ENCODE measurements around the gene GABRP.
"Not testable (repeated sequence)": the region's sequence is repeated elsewhere in the genome, so short reads cannot be mapped to it uniquely, and the experiment has no call there.

GABRP gene

GRCh38 chr5:170756691-170757090 lies 26.8 kb upstream of the GABRP start:
- peak; percentile 40 for DNase-seq

DNA sequence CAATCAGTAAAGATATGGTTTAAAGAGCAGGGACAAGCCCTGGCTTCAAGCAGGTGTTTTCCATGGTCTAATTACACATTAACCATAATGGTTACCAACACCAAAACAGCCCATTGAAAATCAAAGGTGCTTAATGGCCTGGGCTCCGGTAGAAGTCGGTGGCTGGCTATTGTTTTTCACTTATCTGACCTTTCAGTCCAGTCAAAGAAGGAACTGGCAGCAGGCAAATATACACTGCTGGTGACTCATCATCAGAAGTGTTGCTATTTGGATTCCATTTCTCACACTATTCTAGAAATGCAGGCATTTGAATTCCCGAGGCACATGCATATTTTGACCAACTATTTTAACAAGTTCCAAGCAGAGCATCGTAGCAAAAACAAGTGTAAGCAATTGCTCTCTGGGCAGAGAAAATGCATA lies 26.3 kb upstream of the GABRP start:
- peak; percentile 89 for DNase-seq

DNA sequence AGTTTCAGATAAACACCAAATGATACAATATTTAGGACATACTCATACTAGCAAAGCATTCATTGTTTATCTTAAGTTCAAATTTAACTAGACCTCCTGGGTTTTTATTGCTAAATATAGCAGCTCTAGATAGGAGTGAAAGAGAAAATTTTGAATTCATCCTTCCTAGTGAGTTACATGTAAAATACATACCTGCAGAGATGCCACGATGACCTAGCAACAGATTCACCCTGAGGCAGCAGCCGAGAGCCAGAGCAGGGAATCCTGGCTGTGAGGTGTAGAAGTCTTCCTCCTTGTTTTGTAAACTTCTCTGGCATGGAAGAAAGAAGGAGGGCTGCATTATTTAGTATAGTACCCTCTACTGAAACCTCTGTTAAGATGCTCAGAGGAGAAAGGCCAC lies 25.9 kb upstream of the GABRP start:
- peak; percentile 35 for DNase-seq

- DNase-seq, result no peak
Measured at GRCh38 chr5:170758481-170758880, 25.0 kb upstream of the GABRP start.

DNA sequence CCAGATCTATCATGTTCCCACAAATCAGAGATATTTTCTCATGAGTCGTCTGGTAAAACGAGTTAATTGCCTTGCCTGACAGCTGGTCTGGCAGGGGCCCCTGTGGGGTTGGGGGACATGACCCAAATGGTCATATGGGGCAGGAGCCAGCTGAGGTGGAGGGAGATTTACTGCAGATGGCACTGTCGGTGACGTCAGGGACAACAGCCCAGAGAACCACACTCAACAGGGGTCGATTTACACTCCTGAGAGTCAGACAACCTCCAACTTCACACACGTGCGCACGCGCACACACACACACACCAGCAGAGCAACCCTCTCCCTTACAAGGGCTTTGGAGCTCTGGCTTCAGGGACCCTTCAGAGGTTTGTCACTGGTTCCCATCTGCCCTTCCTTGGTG lies 23.4 kb upstream of the GABRP start:
- DNase-seq, result no peak

DNA sequence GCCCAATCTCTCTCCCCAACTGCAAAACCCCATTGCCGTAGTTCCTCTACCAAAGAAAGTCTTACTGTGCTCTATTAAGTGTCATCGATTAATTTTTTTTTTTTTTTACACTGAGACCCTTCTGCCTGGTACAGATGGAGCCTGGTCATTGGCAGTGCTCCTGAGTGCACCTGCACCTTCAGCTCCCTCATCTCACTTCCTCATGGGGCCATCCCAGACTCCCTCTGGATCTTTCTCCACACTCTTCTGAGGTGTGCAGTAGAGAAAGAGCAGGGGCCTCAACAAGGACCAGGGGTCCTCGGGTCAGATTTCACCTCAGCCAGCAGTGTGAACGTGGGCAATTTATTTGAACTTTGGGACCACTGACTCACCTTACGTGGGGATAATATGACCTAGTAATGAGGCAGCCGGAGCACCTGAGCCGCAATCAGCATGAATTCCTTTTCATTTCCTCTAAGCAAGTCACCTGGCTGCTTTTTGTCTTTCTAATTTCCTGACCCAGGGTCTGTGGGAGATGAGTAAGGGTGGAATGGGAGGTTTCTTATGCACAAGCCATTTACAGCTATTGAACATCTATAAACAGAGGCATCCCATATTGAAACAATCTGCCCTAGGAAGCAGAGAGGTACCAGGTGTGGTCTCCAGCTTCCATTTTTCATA lies 22.3 kb upstream of the GABRP start:
- DNase-seq, result no peak

GRCh38 chr5:170761708-170762066 lies 21.8 kb upstream of the GABRP start:
- no peak for DNase-seq

- not testable (repeated sequence) for DNase-seq
Measured at GRCh38 chr5:170762298-170762697, 21.2 kb upstream of the GABRP start.

- not testable (repeated sequence) for DNase-seq
Measured at GRCh38 chr5:170765868-170766267, 17.7 kb upstream of the GABRP start.

- no peak for DNase-seq
Measured at GRCh38 chr5:170769246-170769645, 14.3 kb upstream of the GABRP start.

- DNase-seq, result peak; percentile 28
Measured at GRCh38 chr5:170769898-170770416, 13.6 kb upstream of the GABRP start.

DNA sequence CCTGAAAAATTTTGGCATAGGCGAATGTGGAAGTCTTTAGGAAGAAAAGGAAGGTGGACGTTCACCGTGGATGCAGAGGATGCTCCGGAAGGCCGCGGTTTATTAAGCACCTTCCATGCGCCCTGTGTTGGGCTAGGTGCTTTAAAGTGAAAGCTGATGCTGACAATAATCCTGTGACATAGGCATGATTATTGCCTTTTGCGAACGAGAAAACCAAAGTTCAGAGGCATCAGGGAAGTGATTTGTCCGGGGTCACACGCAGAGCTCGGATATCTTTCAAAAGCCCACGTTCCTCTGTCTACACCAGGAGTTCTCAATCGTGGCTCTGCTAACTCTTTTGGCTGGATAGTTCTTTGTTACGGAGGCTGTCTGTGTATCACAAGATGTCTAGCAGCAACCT lies 12.0 kb upstream of the GABRP start:
- DNase-seq, result no peak

- no peak for DNase-seq
Measured at GRCh38 chr5:170773024-170773985, 10.2 kb upstream of the GABRP start.

- DNase-seq, result no peak
Measured at GRCh38 chr5:170774831-170775230, 8.7 kb upstream of the GABRP start.

- no peak for DNase-seq
Measured at GRCh38 chr5:170781946-170782345, 1.6 kb upstream of the GABRP start.

- DNase-seq, result peak; percentile 9
Measured at GRCh38 chr5:170782438-170782837, 1.1 kb upstream of the GABRP start.

DNA sequence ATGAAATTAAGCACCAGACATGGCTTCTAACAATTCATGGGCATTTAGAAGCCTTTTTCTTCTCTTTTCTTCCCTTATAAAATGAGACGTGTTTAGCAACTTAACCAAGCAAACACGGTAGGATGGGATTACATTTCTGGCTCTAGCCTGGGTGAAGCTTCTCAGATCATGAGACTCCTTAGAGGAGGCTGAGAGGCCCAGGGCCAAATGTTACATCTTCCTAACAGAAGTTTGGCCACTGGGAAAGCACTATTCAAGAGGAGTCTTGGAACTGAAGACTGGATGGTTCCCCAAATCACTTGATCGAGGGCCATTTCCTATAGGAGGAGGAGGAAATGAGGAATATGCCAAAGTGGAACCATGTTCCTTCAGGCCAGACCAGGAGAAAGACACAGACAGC lies 1.9 kb downstream of the GABRP start:
- no peak for DNase-seq

DNA sequence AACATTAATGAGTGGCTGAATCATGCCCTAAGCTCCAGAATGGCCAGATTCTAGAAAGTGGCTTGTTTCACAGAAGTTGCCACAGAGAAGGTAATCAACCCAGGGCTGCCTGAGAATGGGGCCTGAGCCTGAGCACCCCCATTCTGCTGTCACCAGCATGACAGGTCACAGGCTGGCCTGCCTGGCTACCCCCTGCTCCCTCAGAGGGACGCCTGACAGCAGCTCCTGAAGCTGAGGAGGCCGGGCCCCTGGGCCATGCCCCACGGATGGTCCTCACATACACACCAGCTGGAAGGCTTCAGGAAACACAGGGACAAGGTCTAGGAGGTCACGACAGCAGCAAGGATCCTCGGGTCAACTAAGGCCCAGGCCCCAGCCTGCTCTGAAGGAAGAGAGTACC lies 3.7 kb downstream of the GABRP start:
- DNase-seq, result no peak

- DNase-seq, result peak; percentile 27
Measured at GRCh38 chr5:170788626-170789304, 5.2 kb downstream of the GABRP start.

GRCh38 chr5:170791325-170791954 lies 7.9 kb downstream of the GABRP start:
- peak; percentile 85 for DNase-seq

- DNase-seq, result no peak
Measured at GRCh38 chr5:170792878-170793277, 9.4 kb downstream of the GABRP start.

- no peak for DNase-seq
Measured at GRCh38 chr5:170795154-170795553, 11.6 kb downstream of the GABRP start.

GRCh38 chr5:170805666-170806065 lies 22.1 kb downstream of the GABRP start:
- no peak for DNase-seq
